GM21529 (cell line): Measurements from ENCODE around the gene RRN3.
"Not testable (repeated sequence)": the region's sequence is repeated elsewhere in the genome, so short reads cannot be mapped to it uniquely, and the experiment has no call there.

ENCODE experiments used
- ATAC-seq: cut with Tn5 transposase; IDR thresholded peaks from one replicate; pipeline ENCODE4 v1.9.1; 2021; ENCODE audit not compliant: unreplicated experiment

RRN3 gene

GRCh38 chr16:15028801-15029698 lies 65.0 kb downstream of the RRN3 start:
- ATAC-seq, result not testable (repeated sequence)

GRCh38 chr16:15028345-15028715 lies 65.7 kb downstream of the RRN3 start:
- ATAC-seq, result not testable (repeated sequence)

- not testable (repeated sequence) for ATAC-seq
These were observed 66.3 kb downstream of the RRN3 start for GRCh38 chr16:15027503-15028344.

- not testable (repeated sequence) for ATAC-seq
These were observed 67.0 kb downstream of the RRN3 start for GRCh38 chr16:15027051-15027450.

- ATAC-seq, result not testable (repeated sequence)
These were observed 68.7 kb downstream of the RRN3 start for GRCh38 chr16:15025234-15025951.

GRCh38 chr16:15024858-15025199 lies 69.2 kb downstream of the RRN3 start:
- ATAC-seq, result not testable (repeated sequence)

GRCh38 chr16:15023381-15024077 lies 70.5 kb downstream of the RRN3 start:
- ATAC-seq, result not testable (repeated sequence)

- peak; percentile 81 for ATAC-seq
These were observed 71.9 kb downstream of the RRN3 start for GRCh38 chr16:15022194-15022593.

- not testable (repeated sequence) for ATAC-seq
These were observed 72.6 kb downstream of the RRN3 start for GRCh38 chr16:15021429-15021828.

- ATAC-seq, result not testable (repeated sequence)
These were observed 77.0 kb downstream of the RRN3 start for GRCh38 chr16:15016951-15017580.

- not testable (repeated sequence) for ATAC-seq
These were observed 77.7 kb downstream of the RRN3 start for GRCh38 chr16:15016354-15016753.

GRCh38 chr16:15015671-15016070 lies 78.4 kb downstream of the RRN3 start:
- not testable (repeated sequence) for ATAC-seq

GRCh38 chr16:15012941-15013340 lies 81.1 kb downstream of the RRN3 start:
- ATAC-seq, result not testable (repeated sequence)
